HCT116 (cell line): ENCODE data around the gene ISG20.

Source experiments
- ATF3 ChIP-seq: IDR thresholded peaks from 2 replicates; pipeline ENCODE4 v1.6.1; 2012
- CEBPB ChIP-seq: IDR thresholded peaks from 2 replicates; pipeline ENCODE4 v1.6.1; 2012; ENCODE audit warnings: low read depth
- CTCF ChIP-seq, 3 experiments: fragments of 200-600 bp in 1 of 3; sonication (generic) in 1 of 3; IDR thresholded peaks in 2 of 3; conservative IDR thresholded peaks in 1 of 3; 2 replicates each; pipeline ENCODE4 v1.5.1; 2012 to 2017; ENCODE audit warnings: low read depth in 2 of 3, low read length in 2 of 3, antibody characterized with exemption in 1 of 3, borderline replicate concordance in 1 of 3, control low read depth in 1 of 3, mild to moderate bottlenecking in 1 of 3, mixed read lengths in 1 of 3, mixed run types in 1 of 3, moderate library complexity in 1 of 3; ENCODE audit not compliant: insufficient read depth in 1 of 3
- MAX ChIP-seq: IDR thresholded peaks from 2 replicates; pipeline ENCODE4 v1.6.1; 2012
- POLR2A ChIP-seq: IDR thresholded peaks from 2 replicates; pipeline ENCODE4 v1.7.0; 2011; ENCODE audit warnings: borderline replicate concordance; ENCODE audit not compliant: insufficient read depth, insufficient read length; ENCODE audit errors: extremely low read depth
- REST ChIP-seq: IDR thresholded peaks from 2 replicates; pipeline ENCODE4 v1.6.1; 2012; ENCODE audit warnings: low read depth
- SIN3A ChIP-seq: IDR thresholded peaks from 2 replicates; pipeline ENCODE4 v1.6.1; 2012; ENCODE audit warnings: low read depth

GRCh38 chr15:88629071-88629470, 9.7 kb upstream of the ISG20 start:
- no peak for TF ChIP-seq CTCF (IDR thresholded peaks at IDR 0.05 in 2 of 3, conservative IDR thresholded peaks at IDR 0.05 in 1 of 3; ENCODE audit: borderline replicate concordance in 1 of 3, insufficient read depth in 1 of 3, low read depth in 2 of 3, low read length in 2 of 3)
- no peak for TF ChIP-seq ATF3
- no peak for TF ChIP-seq MAX
- TF ChIP-seq POLR2A, result no peak
- no peak for TF ChIP-seq CEBPB
- TF ChIP-seq SIN3A, result no peak
- TF ChIP-seq REST, result no peak
